Neutrophil (primary cell): ENCODE measurements around the gene CPPED1.

Experiments
- H3K27ac ChIP-seq: fragments of 200-600 bp; sonication (generic); 2 replicates; pipeline ENCODE4 v1.5.1; 2016; ENCODE audit warnings: mild to moderate bottlenecking, moderate library complexity
- H3K27me3 ChIP-seq: fragments of 200-600 bp; sonication (generic); 2 replicates; pipeline ENCODE4 v1.6.0; 2016; ENCODE audit warnings: mild to moderate bottlenecking
- H3K36me3 ChIP-seq: fragments of 200-600 bp; sonication (generic); 2 replicates; pipeline ENCODE4 v1.5.1; 2017
- H3K4me1 ChIP-seq, 2 experiments: fragments of 200-600 bp in 1 of 2; sonication (generic) in 1 of 2; 1 replicate in 1 of 2; 2 replicates in 1 of 2; pipeline versions ENCODE4 v1.5.1 to v1.6.1; 2013 to 2016; ENCODE audit warnings: low read depth in 1 of 2, low read length in 1 of 2, mild to moderate bottlenecking in 1 of 2, moderate library complexity in 1 of 2; ENCODE audit not compliant: control insufficient read depth in 1 of 2, insufficient read depth in 1 of 2
- H3K4me3 ChIP-seq, 2 experiments: fragments of 200-600 bp in 1 of 2; sonication (generic) in 1 of 2; 1 replicate in 1 of 2; 2 replicates in 1 of 2; pipeline ENCODE4 v1.5.1; 2013 to 2016; ENCODE audit warnings: low read depth in 1 of 2, low read length in 1 of 2, mild to moderate bottlenecking in 1 of 2, moderate library complexity in 1 of 2
- H3K9me3 ChIP-seq: fragments of 200-600 bp; sonication (generic); 2 replicates; pipeline ENCODE4 v1.5.1; 2016
- CTCF ChIP-seq: fragments of 200-600 bp; sonication (generic); IDR thresholded peaks from 2 replicates; pipeline ENCODE4 v1.5.1; 2016; ENCODE audit warnings: antibody characterized with exemption

Gene CPPED1

GRCh38 chr16:12732600-12732999 is 71.1 kb downstream of the CPPED1 start:
- H3K9me3 ChIP-seq = no peaks in the 10 kb centered on the region
- H3K27me3 ChIP-seq = no peaks in the 10 kb centered on the region
- H3K36me3 ChIP-seq = peaks cover 56% of the 10 kb centered on the region
- H3K4me3 ChIP-seq = no peak overlapping the region
- TF ChIP-seq CTCF = no peak
- H3K27ac ChIP-seq = peak overlapping the region; percentile 27
- H3K4me1 ChIP-seq = no peaks in the 10 kb centered on the region

DNA sequence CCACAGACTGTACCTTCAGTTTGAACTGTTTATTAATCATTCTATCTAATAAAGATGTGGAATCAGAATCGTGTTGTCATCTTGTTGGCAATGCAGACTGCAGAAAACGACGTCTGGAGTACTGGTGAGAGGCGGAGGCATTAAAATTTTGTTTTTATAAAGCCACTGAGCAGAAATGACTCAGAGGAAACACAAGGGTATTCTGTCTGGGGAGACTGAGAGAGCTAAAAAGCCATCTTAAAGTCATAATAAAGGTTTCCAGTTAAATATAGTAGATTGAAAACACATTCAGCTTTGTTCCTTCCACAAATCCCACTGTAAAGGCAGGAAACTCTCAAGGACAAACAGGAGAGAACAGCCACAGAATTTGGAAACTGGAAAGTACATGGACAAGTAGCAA is 74.2 kb downstream of the CPPED1 start:
- Histone ChIP-seq H3K4me3 (no peak overlapping the region), H3K9me3 (no peaks in the 10 kb centered on the region), H3K27me3 (no peaks in the 10 kb centered on the region), H3K36me3 (peaks cover 56% of the 10 kb centered on the region), H3K4me1 (no peaks in the 10 kb centered on the region), H3K27ac (no peak overlapping the region)
- no peak for TF ChIP-seq CTCF

- Histone ChIP-seq H3K4me1 (no peaks in the 10 kb centered on the region), H3K36me3 (peaks cover 62% of the 10 kb centered on the region), H3K27me3 (no peaks in the 10 kb centered on the region), H3K27ac (no peak overlapping the region), H3K4me3 (no peak overlapping the region), H3K9me3 (no peaks in the 10 kb centered on the region)
- TF ChIP-seq CTCF = no peak
Observed at GRCh38 chr16:12728469-12728868, 75.2 kb downstream of the CPPED1 start.

DNA sequence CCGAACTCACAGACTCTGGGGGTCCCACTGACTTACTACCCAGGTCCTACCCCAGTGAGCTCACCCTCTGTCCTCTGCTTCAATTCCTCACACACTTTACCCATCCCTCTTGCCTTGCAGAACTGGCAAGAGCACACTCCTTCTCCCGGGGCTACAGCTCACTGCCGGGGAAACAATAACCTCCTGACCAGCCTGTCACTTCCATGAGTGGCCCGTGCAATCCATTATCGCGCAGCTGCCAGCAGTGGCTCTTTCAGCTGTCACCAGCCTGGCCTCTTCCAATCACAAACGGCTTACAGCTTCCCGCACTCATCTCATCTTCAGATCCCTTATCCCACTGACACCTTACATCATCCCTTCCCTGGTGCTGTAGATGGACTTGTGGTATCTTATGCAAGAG is 79.5 kb downstream of the CPPED1 start:
- no peak for TF ChIP-seq CTCF
- H3K9me3 ChIP-seq = no peaks in the 10 kb centered on the region
- no peak overlapping the region for H3K27ac ChIP-seq
- H3K4me1 ChIP-seq = no peaks in the 10 kb centered on the region
- H3K36me3 ChIP-seq = peaks cover 93% of the 10 kb centered on the region
- no peak overlapping the region for H3K4me3 ChIP-seq
- no peaks in the 10 kb centered on the region for H3K27me3 ChIP-seq

DNA sequence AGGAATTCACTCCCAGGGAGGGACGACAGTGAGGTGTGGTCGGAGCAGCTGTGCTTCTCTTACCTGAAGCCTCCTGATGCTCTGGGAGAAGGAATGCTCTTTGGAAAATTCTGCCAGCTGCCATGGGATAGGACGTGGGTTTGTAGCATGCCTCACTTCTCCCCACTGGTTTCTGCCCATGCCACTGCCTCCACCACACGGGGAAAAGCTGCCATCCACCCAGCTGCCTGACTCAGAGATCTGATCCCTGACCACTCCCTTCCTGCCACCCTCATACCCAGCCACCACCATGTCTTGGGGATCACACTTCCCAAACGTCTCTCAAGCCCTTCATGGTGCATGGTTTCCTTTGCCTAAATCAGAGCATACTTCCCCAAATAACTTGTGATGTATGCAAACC is 80.0 kb downstream of the CPPED1 start:
- TF ChIP-seq CTCF = no peak
- Histone ChIP-seq H3K4me1 (no peaks in the 10 kb centered on the region), H3K9me3 (no peaks in the 10 kb centered on the region), H3K27me3 (no peaks in the 10 kb centered on the region), H3K36me3 (peaks cover 94% of the 10 kb centered on the region), H3K27ac (no peak overlapping the region), H3K4me3 (no peak overlapping the region)

GRCh38 chr16:12721841-12722421 is 81.8 kb downstream of the CPPED1 start:
- H3K4me3 ChIP-seq = no peak overlapping the region
- no peaks in the 10 kb centered on the region for H3K4me1 ChIP-seq
- no peaks in the 10 kb centered on the region for H3K27me3 ChIP-seq
- peaks cover 92% of the 10 kb centered on the region for H3K36me3 ChIP-seq
- TF ChIP-seq CTCF = no peak
- H3K9me3 ChIP-seq = no peaks in the 10 kb centered on the region
- no peak overlapping the region for H3K27ac ChIP-seq
